Measurements from ENCODE around the gene PTGER4.

- no peak for TF ChIP-seq POLR2A (IDR thresholded peaks at IDR 0.05; ENCODE audit: low read depth)
- no peak for TF ChIP-seq CTCF (IDR thresholded peaks at IDR 0.05)
- no peak for TF ChIP-seq EP300 (IDR thresholded peaks at IDR 0.05)
These were observed 1.8 kb downstream of the PTGER4 start for GRCh38 chr5:40681363-40682153.
